K562 (cell line): ENCODE results near the gene PRAMEF20. TPM values are rescaled to one million over a fixed set of nuclear protein-coding genes. Genes with fewer than 3 reads are reported as not detected.

Source experiments
- ATAC-seq: fragments of 200-7000 bp; cut with Tn5 transposase; 3 replicates; pipeline ENCODE4 v1.9.1; 2020; ENCODE audit warnings: moderate library complexity
- BruUV-seq: library from RNA; stranded (reverse); fragments of 400-500 nt; replicated peaks from 2 replicates; lab custom pipeline; 2021; lab: Mats Ljungman, UMichigan
- CTCF ChIA-PET: fragments of 300-600 bp; formaldehyde crosslinking; extraction: SDS; loops from one replicate; lab custom pipeline; 2021; ENCODE audit warnings: low intra/inter-chr PET ratio; lab: Yijun Ruan, JAX
- POLR2A ChIA-PET: fragments of 300-600, 350-650 bp; sonication (Branson Sonifier 250); formaldehyde crosslinking; extraction: SDS; loops from one replicate; lab custom pipeline; 2021; ENCODE audit warnings: antibody characterized with exemption, inconsistent platforms; lab: Yijun Ruan, JAX
- DNase-seq, 4 experiments: peaks; one replicate each; pipeline versions ENCODE4 v3.0.0 to v3.0.0-alpha.2; 2011 to 2018; ENCODE audit warnings: low spot score in 3 of 4, mixed read lengths in 3 of 4; ENCODE audit errors: extremely low read depth in 1 of 4
- FAIRE-seq: peaks from 2 replicates; lab custom pipeline; 2011; peaks lifted over from hg19 to GRCh38; lab: Jason Lieb, UNC
- H2AFZ ChIP-seq: 2 replicates; pipeline ENCODE4 v1.6.0; 2011; ENCODE audit warnings: low read depth, low read length, control low read depth, inconsistent platforms
- H3K27ac ChIP-seq: fragments of 200-600 bp; 3 replicates; pipeline ENCODE4 v1.8.0; 2011; ENCODE audit warnings: low read depth, mild to moderate bottlenecking, control low read depth, inconsistent platforms, low read length, moderate library complexity, mixed read lengths; ENCODE audit errors: extremely low read depth
- H3K27me3 ChIP-seq, 2 experiments: fragments of 300-600 bp in 1 of 2; 2 replicates in 1 of 2; 3 replicates in 1 of 2; pipeline versions ENCODE4 v1.6.0 to v1.8.0; 2011; ENCODE audit warnings: inconsistent platforms in 2 of 2, low read length in 2 of 2, mild to moderate bottlenecking in 1 of 2, mixed read lengths in 1 of 2, moderate library complexity in 1 of 2; ENCODE audit not compliant: control insufficient read depth in 2 of 2, insufficient read depth in 2 of 2
- H3K36me3 ChIP-seq: fragments of 300-600 bp; 3 replicates; pipeline ENCODE4 v1.8.0; 2011; ENCODE audit warnings: mild to moderate bottlenecking, low read length, inconsistent platforms; ENCODE audit not compliant: control insufficient read depth, insufficient read depth
- H3K4me1 ChIP-seq, 2 experiments: fragments of 200-600 bp in 1 of 2; replicated peaks in 1 of 2; 2 replicates in 1 of 2; 3 replicates in 1 of 2; pipeline versions ENCODE4 v1.5.1 to v1.8.0; 2011; ENCODE audit warnings: inconsistent platforms in 2 of 2, low read length in 2 of 2, mild to moderate bottlenecking in 1 of 2, mixed read lengths in 1 of 2, moderate library complexity in 1 of 2; ENCODE audit not compliant: control insufficient read depth in 2 of 2, insufficient read depth in 2 of 2
- H3K4me2 ChIP-seq: 2 replicates; pipeline ENCODE4 v1.6.1; 2011; ENCODE audit warnings: low read length, control low read depth, inconsistent platforms, mixed read lengths; ENCODE audit not compliant: insufficient read depth
- H3K4me3 ChIP-seq: fragments of 200-600 bp; sonication (generic), shearing (Covaris generic); 2 replicates; pipeline ENCODE4 v1.5.1; 2016; ENCODE audit warnings: control low read depth, inconsistent platforms
- H3K79me2 ChIP-seq: fragments of 200-600 bp; 3 replicates; pipeline ENCODE4 v1.8.0; 2011; ENCODE audit warnings: low read length, inconsistent platforms; ENCODE audit not compliant: control insufficient read depth, insufficient read depth
- H3K9ac ChIP-seq, 2 experiments: 2 replicates each; pipeline versions ENCODE4 v1.6.0 to v1.6.1; 2011; ENCODE audit warnings: low read depth in 2 of 2, low read length in 2 of 2, control low read depth in 1 of 2, inconsistent platforms in 1 of 2, mild to moderate bottlenecking in 1 of 2, mixed read lengths in 1 of 2; ENCODE audit not compliant: insufficient read depth in 1 of 2
- H3K9me1 ChIP-seq: one replicate; pipeline ENCODE4 v1.6.0; 2011; ENCODE audit warnings: inconsistent platforms, mild to moderate bottlenecking, low read length, moderate library complexity; ENCODE audit not compliant: control insufficient read depth, insufficient read depth
- H3K9me3 ChIP-seq: replicated peaks from 2 replicates; pipeline ENCODE4 v1.5.1; 2011; ENCODE audit warnings: low read depth, low read length, inconsistent platforms; ENCODE audit not compliant: control insufficient read depth, insufficient read depth
- H4K20me1 ChIP-seq: replicated peaks from 2 replicates; pipeline ENCODE4 v1.6.1; 2011; ENCODE audit warnings: low read length, inconsistent platforms, mixed read lengths; ENCODE audit not compliant: control insufficient read depth, insufficient read depth
- BCLAF1 ChIP-seq, 2 experiments: fragments of 450-650 bp in 1 of 2; IDR thresholded peaks; 2 replicates each; pipeline ENCODE4 v1.6.1; 2011 to 2017; ENCODE audit warnings: low read depth in 2 of 2, antibody characterized with exemption in 1 of 2, borderline replicate concordance in 1 of 2, low read length in 1 of 2, mild to moderate bottlenecking in 1 of 2, mixed read lengths in 1 of 2; ENCODE audit not compliant: control insufficient read depth in 1 of 2
- CCNT2 ChIP-seq: IDR thresholded peaks from 2 replicates; pipeline ENCODE4 v1.6.1; 2011; ENCODE audit warnings: borderline replicate concordance, low read depth, mild to moderate bottlenecking, moderate library complexity, mixed read lengths, low read length; ENCODE audit not compliant: insufficient read length; ENCODE audit errors: extremely low read depth
- FOXK1 ChIP-seq: sonication (generic); formaldehyde crosslinking; IDR thresholded peaks from 2 replicates; pipeline ENCODE4 v1.8.0; 2022; ENCODE audit warnings: missing genetic modification reagents, mild to moderate bottlenecking, borderline replicate concordance
- GATAD2B ChIP-seq: fragments of 450-650 bp; IDR thresholded peaks from 2 replicates; pipeline ENCODE4 v1.6.1; 2017; ENCODE audit warnings: mild to moderate bottlenecking, borderline replicate concordance
- PHF8 ChIP-seq: fragments of 200-600 bp; sonication (generic); IDR thresholded peaks from 2 replicates; pipeline ENCODE4 v1.6.1; 2012; ENCODE audit warnings: mixed run types, mild to moderate bottlenecking, inconsistent platforms, low read length, moderate library complexity, borderline replicate concordance
- RAD21 ChIP-seq, 2 experiments: fragments of 250-450 bp in 1 of 2; fragments of 450-650 bp in 1 of 2; sonication (Bioruptor Pico) in 1 of 2; formaldehyde crosslinking in 1 of 2; IDR thresholded peaks in 1 of 2; conservative IDR thresholded peaks in 1 of 2; 2 replicates each; pipeline versions ENCODE4 v1.4.0 to v1.8.0; 2020 to 2022; ENCODE audit warnings: mild to moderate bottlenecking in 2 of 2, moderate library complexity in 1 of 2
- RBM15 ChIP-seq: fragments of 200-400 bp; formaldehyde crosslinking; IDR thresholded peaks from 2 replicates; pipeline ENCODE4 v1.6.1; 2018; ENCODE audit warnings: mild to moderate bottlenecking, low read length, moderate library complexity; ENCODE audit not compliant: insufficient read depth
- SRSF3 ChIP-seq: fragments of 200-400 bp; formaldehyde crosslinking; IDR thresholded peaks from 2 replicates; pipeline ENCODE4 v1.6.1; 2016; ENCODE audit warnings: mild to moderate bottlenecking, low read length, moderate library complexity; ENCODE audit not compliant: insufficient read depth
- TCFL5 ChIP-seq: fragments of 250-450 bp; sonication (Bioruptor Pico); conservative IDR thresholded peaks from 2 replicates; pipeline ENCODE4 v1.6.1; 2021; ENCODE audit warnings: mild to moderate bottlenecking, moderate library complexity, matching md5 sums
- ZNF395 ChIP-seq: fragments of 200-800 bp; sonication (Bioruptor generic); IDR thresholded peaks from 2 replicates; pipeline ENCODE4 v1.6.1; 2017; ENCODE audit warnings: missing genetic modification characterization, missing compliant biosample characterization
- WGBS: fragments of 100-300 bp; shearing (Covaris generic); methylation state at CpG from one replicate; pipeline ENCODE4 v1.1.6; 2016; ENCODE audit warnings: low coverage, mixed read lengths; ENCODE audit not compliant: insufficient coverage; ENCODE audit errors: missing lambda C conversion rate; 5-methylcytosine and 5-hydroxymethylcytosine counted together
- in situ Hi-C: fragments of 300-500 bp; cut with MboI; formaldehyde crosslinking; loops from 4 replicates; pipeline ENCODE4 v1.15.0; 2018; ENCODE audit warnings: inconsistent platforms, mixed read lengths
- intact Hi-C: fragments of 100-400 bp; cut with micrococcal nuclease; formaldehyde crosslinking; loops from 2 replicates; pipeline ENCODE4 v1.14.2; 2022
- polyA plus RNA-seq, 8 experiments: library from polyadenylated mRNA; depleted of rRNA in 4 of 8; stranded (reverse) in 5 of 8; unstranded in 3 of 8; fragments of >200 nt; fragmentation: Nextera tagmentation in 2 of 8; fragmentation: Illumina TruSeq in 1 of 8; extraction: Ambion mirVana in 2 of 8; extraction: Trizol in 1 of 8; gene quantifications; 2 replicates each; pipeline versions ENCODE4 v1.2.1 to v1.2.3, GENCODE V29; 2011 to 2014; ENCODE audit warnings: inconsistent platforms in 1 of 8, missing spikeins in 1 of 8
- total RNA-seq, 7 experiments: library from RNA; depleted of rRNA in 6 of 7; stranded (reverse); fragments of >200 nt in 6 of 7; fragmentation: Illumina TruSeq in 2 of 7; extraction: Trizol in 2 of 7; gene quantifications; 2 replicates each; pipeline versions ENCODE4 v1.2.1 to v1.2.3, GENCODE V29; 2011 to 2021; ENCODE audit warnings: low replicate concordance in 1 of 7
- TF ChIP-seq, protein P1 (sequence below): sonication (generic); formaldehyde crosslinking; IDR thresholded peaks from 2 replicates; pipeline ENCODE4 v1.8.1; 2023; ENCODE audit warnings: mild to moderate bottlenecking, missing genetic modification reagents

Gene PRAMEF20
- total and polyA plus RNA-seq, 9 of the 15 experiments (the other 6 are each of a cell fraction or from before 2014, with no cell fraction given) = not detected

DNA sequence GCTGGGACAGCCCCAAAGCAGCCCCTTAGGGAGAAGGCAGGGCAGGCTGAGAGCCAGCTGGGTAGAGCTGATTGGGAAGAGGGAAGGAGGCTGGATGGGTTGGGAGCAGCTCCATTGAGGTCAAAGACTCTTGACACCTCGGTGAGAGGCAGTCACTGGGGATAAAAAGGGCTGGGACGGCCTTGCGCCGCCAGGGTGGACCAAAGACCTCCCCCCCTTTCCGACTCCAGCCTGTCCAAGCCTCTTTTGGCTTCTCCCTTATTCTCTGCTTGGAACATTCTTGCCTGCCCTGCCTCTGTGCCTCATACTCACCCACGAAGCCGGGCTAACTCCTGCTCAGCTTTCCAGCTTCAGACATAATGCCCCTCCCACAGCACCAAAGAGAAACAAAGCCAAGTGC lies 52.4 kb downstream of the PRAMEF20 start:
- Histone ChIP-seq H3K36me3 (no peaks in the 10 kb centered on the region), H3K9me1 (no peaks in the 10 kb centered on the region), H3K27me3 (peaks cover 2 to 27% of the 10 kb centered on the region in 2 experiments; a peak in 3 of 5 replicates), H3K79me2 (no peaks in the 10 kb centered on the region), H3K4me3 (no peak overlapping the region), H3K9ac (no peak overlapping the region), H3K4me2 (no peak overlapping the region), H4K20me1 (no peaks in the 10 kb centered on the region; the same call in 1 of the 2 replicates), H3K27ac (no peak overlapping the region), H3K9me3 (no peaks in the 10 kb centered on the region), H3K4me1 (no peaks in the 10 kb centered on the region), H2AFZ (no peak overlapping the region)
- DNase-seq (no peak), ATAC-seq (no peak), FAIRE-seq (no peak)
- no TSS peak for BruUV-seq
- 0% methylated on average over 7 of the region's 7 CpGs for WGBS
- in situ Hi-C loops (no loop called here), intact Hi-C loops (no loop called here)
- CTCF ChIA-PET = no interaction called here
- POLR2A ChIA-PET = no interaction called here
- no peak for TF ChIP-seq ZNF395 (CRISPR knock-in tag)
- TF ChIP-seq, protein P1, sequence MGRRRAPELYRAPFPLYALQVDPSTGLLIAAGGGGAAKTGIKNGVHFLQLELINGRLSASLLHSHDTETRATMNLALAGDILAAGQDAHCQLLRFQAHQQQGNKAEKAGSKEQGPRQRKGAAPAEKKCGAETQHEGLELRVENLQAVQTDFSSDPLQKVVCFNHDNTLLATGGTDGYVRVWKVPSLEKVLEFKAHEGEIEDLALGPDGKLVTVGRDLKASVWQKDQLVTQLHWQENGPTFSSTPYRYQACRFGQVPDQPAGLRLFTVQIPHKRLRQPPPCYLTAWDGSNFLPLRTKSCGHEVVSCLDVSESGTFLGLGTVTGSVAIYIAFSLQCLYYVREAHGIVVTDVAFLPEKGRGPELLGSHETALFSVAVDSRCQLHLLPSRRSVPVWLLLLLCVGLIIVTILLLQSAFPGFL (CRISPR knock-in tag) = no peak
- TF ChIP-seq FOXK1 = no peak
- no peak for TF ChIP-seq RBM15
- TF ChIP-seq GATAD2B = no peak
- no peak for TF ChIP-seq RAD21 (CRISPR knock-in tag; conservative IDR thresholded peaks at IDR 0.05 in 1 of 2, IDR thresholded peaks at IDR 0.05 in 1 of 2)
- no peak for TF ChIP-seq BCLAF1 (IDR thresholded peaks at IDR 0.05; ENCODE audit: borderline replicate concordance in 1 of 2, control insufficient read depth in 1 of 2, low read depth in 2 of 2, low read length in 1 of 2)
- no peak for TF ChIP-seq SRSF3
- TF ChIP-seq TCFL5 (CRISPR knock-in tag) = no peak
- TF ChIP-seq PHF8 = no peak
- no peak for TF ChIP-seq CCNT2
